Measurements from ENCODE around the gene ZNF276. TPM values are rescaled to one million over a fixed set of nuclear protein-coding genes. Genes with fewer than 3 reads are reported as not detected.

ZNF276 gene
- total RNA-seq, 4 donors from 2014 or later = 10.9 to 39.6 (median 22.2) TPM

DNA sequence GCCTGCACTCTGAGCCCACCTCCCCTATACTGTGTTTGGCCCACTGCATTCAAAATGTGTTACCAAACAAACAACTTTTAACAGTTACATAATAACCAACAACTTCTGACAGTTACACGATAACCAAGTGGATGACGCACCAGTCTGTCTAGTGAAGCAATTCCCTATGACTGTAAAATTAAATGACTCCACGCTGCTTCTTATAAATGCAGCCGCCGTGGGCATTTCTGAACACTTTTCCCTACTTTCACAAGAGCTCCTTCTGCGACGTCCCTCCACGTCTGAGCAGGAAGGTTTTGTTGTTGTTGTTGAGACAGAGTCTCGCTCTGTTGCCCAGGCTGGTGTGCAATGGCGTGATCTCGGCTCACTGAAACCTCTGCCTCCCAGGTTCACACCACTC is 27.6 kb downstream of the ZNF276 start:
- TF ChIP-seq, protein P1, sequence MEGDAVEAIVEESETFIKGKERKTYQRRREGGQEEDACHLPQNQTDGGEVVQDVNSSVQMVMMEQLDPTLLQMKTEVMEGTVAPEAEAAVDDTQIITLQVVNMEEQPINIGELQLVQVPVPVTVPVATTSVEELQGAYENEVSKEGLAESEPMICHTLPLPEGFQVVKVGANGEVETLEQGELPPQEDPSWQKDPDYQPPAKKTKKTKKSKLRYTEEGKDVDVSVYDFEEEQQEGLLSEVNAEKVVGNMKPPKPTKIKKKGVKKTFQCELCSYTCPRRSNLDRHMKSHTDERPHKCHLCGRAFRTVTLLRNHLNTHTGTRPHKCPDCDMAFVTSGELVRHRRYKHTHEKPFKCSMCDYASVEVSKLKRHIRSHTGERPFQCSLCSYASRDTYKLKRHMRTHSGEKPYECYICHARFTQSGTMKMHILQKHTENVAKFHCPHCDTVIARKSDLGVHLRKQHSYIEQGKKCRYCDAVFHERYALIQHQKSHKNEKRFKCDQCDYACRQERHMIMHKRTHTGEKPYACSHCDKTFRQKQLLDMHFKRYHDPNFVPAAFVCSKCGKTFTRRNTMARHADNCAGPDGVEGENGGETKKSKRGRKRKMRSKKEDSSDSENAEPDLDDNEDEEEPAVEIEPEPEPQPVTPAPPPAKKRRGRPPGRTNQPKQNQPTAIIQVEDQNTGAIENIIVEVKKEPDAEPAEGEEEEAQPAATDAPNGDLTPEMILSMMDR (IDR thresholded peaks at IDR 0.05; ENCODE audit: low read depth) = no peak

GRCh38 chr16:89749637-89750036 is 28.3 kb downstream of the ZNF276 start:
- TF ChIP-seq, protein P1 (IDR thresholded peaks at IDR 0.05; ENCODE audit: low read depth) = no peak

GRCh38 chr16:89759746-89760340 is 38.5 kb downstream of the ZNF276 start:
- TF ChIP-seq, protein P1 (IDR thresholded peaks at IDR 0.05; ENCODE audit: low read depth) = no peak

- TF ChIP-seq, protein P1 (IDR thresholded peaks at IDR 0.05; ENCODE audit: low read depth) = no peak
Observed at GRCh38 chr16:89761304-89761922, 40.1 kb downstream of the ZNF276 start.

- TF ChIP-seq, protein P1 (IDR thresholded peaks at IDR 0.05; ENCODE audit: low read depth) = no peak
Observed at GRCh38 chr16:89764711-89765201, 43.4 kb downstream of the ZNF276 start.

DNA sequence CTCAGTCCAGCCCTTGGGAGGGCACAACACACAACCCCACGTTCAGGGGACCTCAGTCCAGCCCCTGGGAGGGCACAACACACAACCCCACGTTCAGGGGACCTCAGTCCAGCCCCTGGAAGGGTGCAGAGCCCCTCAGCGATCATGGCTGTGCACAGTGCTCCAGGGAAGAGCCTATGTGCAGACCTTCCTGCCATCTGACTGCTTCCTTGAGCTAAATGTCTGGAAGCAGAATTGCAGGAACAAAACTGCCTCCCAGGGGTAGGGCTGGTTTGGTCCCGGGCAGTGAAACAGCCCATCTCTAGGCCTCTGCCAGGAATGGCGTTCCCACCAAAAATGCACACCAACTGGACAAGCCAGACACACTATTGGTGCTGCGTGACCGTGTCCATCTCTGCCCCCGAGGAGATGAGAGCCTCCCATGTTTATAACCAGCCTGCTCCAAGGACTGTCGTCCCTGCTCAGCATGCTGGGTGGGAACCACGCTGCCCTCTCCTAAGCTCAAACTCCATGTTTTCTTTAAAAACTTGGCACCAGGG is 44.0 kb downstream of the ZNF276 start:
- TF ChIP-seq, protein P1 (IDR thresholded peaks at IDR 0.05; ENCODE audit: low read depth) = no peak

GRCh38 chr16:89770367-89770766 is 49.0 kb downstream of the ZNF276 start:
- TF ChIP-seq, protein P1 (IDR thresholded peaks at IDR 0.05; ENCODE audit: low read depth) = no peak
